Kidney epithelial cell (primary cell): ENCODE data around the gene ABCG8. TPM values are rescaled to one million over a fixed set of nuclear protein-coding genes. Genes with fewer than 3 reads are reported as not detected.

Experiments used
- DNase-seq: peaks from one replicate; pipeline ENCODE4 v3.0.0-alpha.2; 2010; ENCODE audit warnings: low read depth
- H3K27me3 ChIP-seq: 2 replicates; pipeline ENCODE4 v1.6.0; 2011; ENCODE audit warnings: low read length; ENCODE audit not compliant: control insufficient read depth, insufficient read depth
- H3K36me3 ChIP-seq: 2 replicates; pipeline ENCODE4 v1.5.1; 2011; ENCODE audit warnings: low read length; ENCODE audit not compliant: control insufficient read depth, insufficient read depth
- H3K4me3 ChIP-seq: 2 replicates; pipeline ENCODE4 v1.5.1; 2011; ENCODE audit warnings: low read depth, mild to moderate bottlenecking, control low read depth, low read length
- CTCF ChIP-seq: IDR thresholded peaks from 2 replicates; pipeline ENCODE4 v1.5.1; 2011; ENCODE audit warnings: mild to moderate bottlenecking, moderate library complexity, low read length, control low read depth, inconsistent platforms; ENCODE audit not compliant: insufficient read depth, poor library complexity, severe bottlenecking
- total RNA-seq: library from RNA; depleted of rRNA; stranded (reverse); fragments of >200 nt; gene quantifications from 2 replicates; pipeline ENCODE4 v1.2.3, GENCODE V29; 2015

ABCG8 gene
- total RNA-seq, 1 donor from 2014 or later, result not detected

DNA sequence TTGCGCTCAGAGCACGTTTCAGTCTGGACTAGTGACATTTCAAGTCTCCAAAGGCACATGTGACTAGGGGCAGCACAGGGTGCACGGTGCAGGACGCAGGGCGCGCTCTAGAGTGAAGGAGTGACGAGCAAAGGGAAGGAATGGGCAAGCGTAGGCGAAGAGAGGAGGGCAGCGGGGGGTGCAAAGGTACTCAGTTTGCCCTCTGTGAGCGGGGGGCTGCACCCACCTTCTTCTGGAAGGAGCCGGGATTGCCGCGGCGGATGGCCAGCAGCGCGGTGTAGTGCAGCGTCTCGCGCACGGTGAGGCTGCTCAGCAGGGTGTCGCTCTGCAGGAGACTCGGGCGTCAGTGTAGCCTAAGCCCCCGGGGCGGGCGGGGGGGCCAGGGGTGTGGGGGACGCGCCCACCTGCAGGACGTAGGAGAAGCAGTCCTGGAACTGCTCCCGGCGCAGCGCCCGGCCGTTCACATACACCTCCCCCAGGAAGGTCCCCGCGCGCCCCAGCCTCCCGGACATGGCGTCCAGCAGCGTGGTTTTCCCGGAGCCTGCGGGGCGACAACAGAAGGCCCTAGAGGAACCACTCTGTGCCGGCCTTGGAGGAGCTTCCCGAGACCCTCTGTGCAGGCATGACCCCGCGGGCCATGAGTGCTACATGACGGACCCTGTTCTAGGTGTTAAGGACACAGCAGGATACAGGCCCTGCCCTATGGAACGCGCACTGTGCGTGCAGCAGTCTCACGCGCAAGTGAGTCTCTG is 7.1 kb upstream of the ABCG8 start:
- DNase-seq, result no peak
- peaks cover 6% of the 10 kb centered on the region for H3K27me3 ChIP-seq
- no peaks in the 10 kb centered on the region for H3K36me3 ChIP-seq
- peak overlapping the region; percentile 33 for H3K4me3 ChIP-seq
- TF ChIP-seq CTCF, result no peak

- no peak overlapping the region for H3K4me3 ChIP-seq
- peaks cover 6% of the 10 kb centered on the region for H3K27me3 ChIP-seq
- no peak for TF ChIP-seq CTCF
- H3K36me3 ChIP-seq, result no peaks in the 10 kb centered on the region
- no peak for DNase-seq
Observed at GRCh38 chr2:43832457-43832856, 6.3 kb upstream of the ABCG8 start.

DNA sequence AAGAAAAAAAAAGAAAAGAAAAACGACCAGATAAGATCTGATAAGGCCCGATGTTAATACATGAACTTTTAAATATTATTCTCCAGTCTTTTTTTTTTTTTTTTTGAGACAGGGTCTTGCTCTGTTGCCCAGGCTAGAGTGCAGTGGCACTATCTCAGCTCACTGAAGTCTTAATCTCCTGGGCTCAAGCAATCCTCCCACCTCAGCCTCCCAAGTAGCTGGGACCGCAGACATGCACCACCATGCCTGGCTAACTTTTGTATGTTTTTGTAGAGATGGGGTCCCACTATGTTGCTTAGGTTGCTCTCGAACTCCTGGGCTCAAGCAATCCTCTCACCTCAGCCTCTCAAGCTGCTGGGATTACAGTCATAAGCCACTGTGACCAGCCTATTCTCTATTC is 1.7 kb upstream of the ABCG8 start:
- DNase-seq, result no peak
- H3K36me3 ChIP-seq, result no peaks in the 10 kb centered on the region
- H3K4me3 ChIP-seq, result no peak overlapping the region
- no peak for TF ChIP-seq CTCF
- peaks cover under 1% of the 10 kb centered on the region for H3K27me3 ChIP-seq

- H3K36me3 ChIP-seq, result no peaks in the 10 kb centered on the region
- no peaks in the 10 kb centered on the region for H3K27me3 ChIP-seq
- no peak for DNase-seq
- TF ChIP-seq CTCF, result no peak
- H3K4me3 ChIP-seq, result no peak overlapping the region
Observed at GRCh38 chr2:43837831-43838559, 776 bp upstream of the ABCG8 start.

- Histone ChIP-seq H3K27me3 (no peaks in the 10 kb centered on the region), H3K4me3 (no peak overlapping the region), H3K36me3 (no peaks in the 10 kb centered on the region)
- no peak for DNase-seq
- TF ChIP-seq CTCF, result no peak
Observed at GRCh38 chr2:43839776-43840564, 1.2 kb downstream of the ABCG8 start.
